Common myeloid progenitor, CD34-positive (primary cell): ENCODE measurements around the gene ADCY2.

Experiments
- CTCF ChIA-PET: fragments of 350-600 bp; sonication (Branson Sonifier 250); formaldehyde crosslinking; loops from one replicate; lab custom pipeline; 2021; ENCODE audit warnings: antibody characterized with exemption; lab: Charles Lee
- POLR2A ChIA-PET: fragments of 350-600 bp; sonication (Branson Sonifier 250); formaldehyde crosslinking; loops from one replicate; lab custom pipeline; 2021; ENCODE audit warnings: antibody characterized with exemption; lab: Charles Lee
- DNase-seq, 3 donors: peaks; one replicate each; pipeline versions ENCODE4 v3.0.0 to v3.0.0-alpha.2; 2013
- H3K27ac ChIP-seq, 2 experiments: 1 replicate in 1 of 2; 2 replicates in 1 of 2; pipeline ENCODE4 v1.7.0; 2013; ENCODE audit warnings: inconsistent platforms in 2 of 2, low read length in 2 of 2, mild to moderate bottlenecking in 2 of 2, low read depth in 1 of 2, moderate library complexity in 1 of 2; ENCODE audit not compliant: severe bottlenecking in 2 of 2, insufficient read depth in 1 of 2, poor library complexity in 1 of 2
- H3K27me3 ChIP-seq, 5 experiments: replicated peaks in 2 of 5; 1 replicate in 3 of 5; 2 replicates in 2 of 5; pipeline versions ENCODE4 v1.6.1 to v1.7.0; 2013; ENCODE audit warnings: low read length in 4 of 5, mild to moderate bottlenecking in 2 of 5, moderate library complexity in 2 of 5, inconsistent platforms in 1 of 5; ENCODE audit not compliant: insufficient read depth in 5 of 5, control insufficient read depth in 4 of 5
- H3K36me3 ChIP-seq, 4 experiments: 1 replicate in 2 of 4; 2 replicates in 2 of 4; pipeline versions ENCODE4 v1.6.1 to v1.7.0; 2013; ENCODE audit warnings: low read length in 3 of 4, control low read depth in 1 of 4, mild to moderate bottlenecking in 1 of 4; ENCODE audit not compliant: control insufficient read depth in 4 of 4, insufficient read depth in 4 of 4
- H3K4me1 ChIP-seq, 4 experiments: 1 replicate in 3 of 4; 2 replicates in 1 of 4; pipeline versions ENCODE4 v1.6.1 to v1.7.1; 2013; ENCODE audit warnings: low read length in 3 of 4, mild to moderate bottlenecking in 3 of 4, control low read depth in 1 of 4, inconsistent platforms in 1 of 4, moderate library complexity in 1 of 4; ENCODE audit not compliant: control insufficient read depth in 4 of 4, insufficient read depth in 4 of 4; ENCODE audit errors: control extremely low read depth in 1 of 4
- H3K4me3 ChIP-seq, 7 experiments: 1 replicate in 4 of 7; 2 replicates in 3 of 7; pipeline versions ENCODE4 v1.5.1 to v1.7.0; 2013; ENCODE audit warnings: mild to moderate bottlenecking in 7 of 7, low read length in 6 of 7, moderate library complexity in 6 of 7, inconsistent platforms in 2 of 7, low read depth in 2 of 7, control low read depth in 1 of 7; ENCODE audit not compliant: insufficient read depth in 4 of 7, control insufficient read depth in 1 of 7; ENCODE audit errors: extremely low read depth in 1 of 7
- H3K9me3 ChIP-seq, 5 experiments: 1 replicate in 4 of 5; 2 replicates in 1 of 5; pipeline versions ENCODE4 v1.6.1 to v1.7.1; 2013; ENCODE audit warnings: low read length in 4 of 5, mild to moderate bottlenecking in 2 of 5, inconsistent platforms in 1 of 5, low read depth in 1 of 5, moderate library complexity in 1 of 5; ENCODE audit not compliant: control insufficient read depth in 4 of 5, insufficient read depth in 2 of 5; ENCODE audit errors: control extremely low read depth in 1 of 5
- WGBS: methylation state at CpG from one replicate; pipeline ENCODE4 v1.1.5; 2013; ENCODE audit not compliant: insufficient coverage; 5-methylcytosine and 5-hydroxymethylcytosine counted together

ADCY2 gene

GRCh38 chr5:7577381-7577780 is 181.4 kb downstream of the ADCY2 start:
- H3K36me3 ChIP-seq: no peaks in the 10 kb centered on the region
- no peak overlapping the region for H3K4me3 ChIP-seq
- ChIA-PET POLR2A (no interaction called here), CTCF (interaction anchor here (1.1 to 3.1 kb wide), 2 partner anchors 8 to 16 kb away, joined by 3 to 6 read pairs; no protein-coding TSS in a partner anchor)
- H3K27ac ChIP-seq: no peak overlapping the region
- H3K27me3 ChIP-seq: peaks cover 0 to 2% (median 0%) of the 10 kb centered on the region in 5 experiments
- WGBS: no CpG with 5 or more reads among the region's 2 CpGs
- no peaks in the 10 kb centered on the region for H3K4me1 ChIP-seq
- DNase-seq: no peak
- H3K9me3 ChIP-seq: no peaks in the 10 kb centered on the region

GRCh38 chr5:7578071-7578470 is 182.1 kb downstream of the ADCY2 start:
- H3K27ac ChIP-seq: no peak overlapping the region
- H3K9me3 ChIP-seq: no peaks in the 10 kb centered on the region
- no peaks in the 10 kb centered on the region for H3K36me3 ChIP-seq
- DNase-seq: no peak
- WGBS: no CpG with 5 or more reads among the region's 1 CpG
- H3K4me3 ChIP-seq: no peak overlapping the region
- POLR2A ChIA-PET: no interaction called here
- no peaks in the 10 kb centered on the region for H3K4me1 ChIP-seq
- CTCF ChIA-PET: interaction anchor here (3.1 kb wide), 1 partner anchor 9 kb away, joined by 6 read pairs; no protein-coding TSS in a partner anchor
- H3K27me3 ChIP-seq: peaks cover 0 to 2% (median 0%) of the 10 kb centered on the region in 5 experiments

- Histone ChIP-seq H3K4me1 (no peaks in the 10 kb centered on the region), H3K36me3 (no peaks in the 10 kb centered on the region), H3K27me3 (no peaks in the 10 kb centered on the region), H3K27ac (no peak overlapping the region), H3K4me3 (no peak overlapping the region), H3K9me3 (no peaks in the 10 kb centered on the region)
- CTCF ChIA-PET: no interaction called here
- no CpG with 5 or more reads among the region's 2 CpGs for WGBS
- no peak for DNase-seq
- POLR2A ChIA-PET: no interaction called here
These were observed 188.8 kb downstream of the ADCY2 start for GRCh38 chr5:7584749-7585148.

- POLR2A ChIA-PET: no interaction called here
- CTCF ChIA-PET: no interaction called here
- no peak overlapping the region for H3K4me3 ChIP-seq
- DNase-seq: no peak
- no peaks in the 10 kb centered on the region for H3K27me3 ChIP-seq
- H3K27ac ChIP-seq: no peak overlapping the region
- no peaks in the 10 kb centered on the region for H3K4me1 ChIP-seq
- H3K36me3 ChIP-seq: no peaks in the 10 kb centered on the region
- H3K9me3 ChIP-seq: no peaks in the 10 kb centered on the region
- WGBS: no CpG with 5 or more reads among the region's 3 CpGs
These were observed 189.9 kb downstream of the ADCY2 start for GRCh38 chr5:7585807-7586206.

GRCh38 chr5:7586480-7586879 is 190.5 kb downstream of the ADCY2 start:
- Histone ChIP-seq H3K4me1 (no peaks in the 10 kb centered on the region), H3K9me3 (peaks cover 0 to under 1% (median 0%) of the 10 kb centered on the region in 5 experiments), H3K36me3 (no peaks in the 10 kb centered on the region), H3K27ac (no peak overlapping the region), H3K27me3 (no peaks in the 10 kb centered on the region), H3K4me3 (no peak overlapping the region)
- ChIA-PET CTCF (no interaction called here), POLR2A (no interaction called here)
- no peak for DNase-seq
- WGBS: 96% methylated on average over 10 of the region's 12 CpGs

GRCh38 chr5:7589800-7590199 is 193.9 kb downstream of the ADCY2 start:
- Histone ChIP-seq H3K27ac (no peak overlapping the region), H3K4me1 (no peaks in the 10 kb centered on the region), H3K9me3 (peaks cover 0 to 1% (median 0%) of the 10 kb centered on the region in 5 experiments), H3K27me3 (peaks cover 0 to 3% (median 0%) of the 10 kb centered on the region in 5 experiments), H3K36me3 (no peaks in the 10 kb centered on the region), H3K4me3 (no peak overlapping the region)
- WGBS: 87% methylated on average over 5 of the region's 5 CpGs
- POLR2A ChIA-PET: no interaction called here
- CTCF ChIA-PET: no interaction called here
- no peak for DNase-seq

- H3K36me3 ChIP-seq: no peaks in the 10 kb centered on the region
- H3K27ac ChIP-seq: no peak overlapping the region
- peak; percentile 7 to 34 (median 29) for DNase-seq
- WGBS: 36% methylated on average over 3 of the region's 6 CpGs
- H3K4me1 ChIP-seq: no peaks in the 10 kb centered on the region
- no peak overlapping the region for H3K4me3 ChIP-seq
- H3K27me3 ChIP-seq: peaks cover 0 to 3% (median 0%) of the 10 kb centered on the region in 5 experiments
- ChIA-PET CTCF (interaction anchor here (1.2 to 1.6 kb wide), 3 partner anchors 16 to 827 kb away, joined by 3 to 4 read pairs (median 3); no protein-coding TSS in a partner anchor), POLR2A (no interaction called here)
- H3K9me3 ChIP-seq: peaks cover 0 to 1% (median 0%) of the 10 kb centered on the region in 5 experiments
These were observed 197.0 kb downstream of the ADCY2 start for GRCh38 chr5:7592910-7593309.
